Activated CD4-positive, CD25-positive, alpha-beta regulatory T cell treated with anti-CD3 and anti-CD28 coated beads, Interleukin-2, amount 50 U/mL, for 24 hours (primary cell): Measurements from ENCODE around the gene EYA4.
"Not testable (repeated sequence)": the region's sequence is repeated elsewhere in the genome, so short reads cannot be mapped to it uniquely, and the experiment has no call there.

Source experiments
- ATAC-seq, 2 donors: fragments of 150-1000 bp; cut with Tn5 transposase; one replicate each; pipeline ENCODE4 v1.10.0; 2021; ENCODE audit warnings: mild to moderate bottlenecking in 1 of 2, moderate library complexity in 1 of 2

The EYA4 gene

GRCh38 chr6:133358574-133359150 is 117.5 kb downstream of the EYA4 start:
- ATAC-seq: no peak

DNA sequence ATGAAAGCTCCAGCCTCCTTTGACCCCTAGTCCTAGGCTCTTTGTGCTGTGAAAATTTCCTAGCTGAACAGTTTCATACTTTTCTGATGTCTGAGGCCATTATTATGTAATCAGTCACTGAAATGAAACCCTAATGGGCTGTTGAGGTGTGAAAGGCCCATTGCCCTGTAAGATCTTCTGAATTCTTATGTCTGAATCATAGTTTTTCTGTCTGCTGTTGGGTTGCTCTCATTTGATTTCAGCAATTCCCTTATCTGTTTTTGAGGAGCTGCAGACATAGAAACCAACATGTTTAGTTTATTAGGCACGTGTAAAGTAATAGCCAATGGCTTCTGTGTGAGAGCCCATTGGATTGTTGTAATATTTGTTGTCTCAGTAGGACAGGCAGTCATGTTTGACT is 118.1 kb downstream of the EYA4 start:
- ATAC-seq: no peak

DNA sequence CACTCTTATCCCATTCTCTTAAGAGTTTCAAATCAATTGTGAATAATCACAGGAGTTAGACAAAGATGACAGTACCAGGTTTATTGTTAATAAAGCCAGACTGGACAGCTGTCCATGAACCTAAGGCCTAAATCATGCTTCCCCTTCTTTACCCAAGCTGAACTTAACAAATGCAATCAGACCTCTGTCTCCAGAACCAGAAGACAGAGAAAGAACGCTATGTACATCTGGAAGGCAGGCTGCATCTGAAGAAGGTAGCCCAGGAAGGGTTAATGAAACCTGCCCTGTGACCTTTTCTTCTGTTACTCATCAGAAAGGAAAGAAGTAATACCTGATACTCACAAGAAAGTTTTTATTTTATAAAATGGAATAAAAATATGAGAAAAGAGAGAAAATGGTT is 118.6 kb downstream of the EYA4 start:
- no peak for ATAC-seq

- ATAC-seq: no peak
These were observed 119.0 kb downstream of the EYA4 start for GRCh38 chr6:133360194-133360593.

DNA sequence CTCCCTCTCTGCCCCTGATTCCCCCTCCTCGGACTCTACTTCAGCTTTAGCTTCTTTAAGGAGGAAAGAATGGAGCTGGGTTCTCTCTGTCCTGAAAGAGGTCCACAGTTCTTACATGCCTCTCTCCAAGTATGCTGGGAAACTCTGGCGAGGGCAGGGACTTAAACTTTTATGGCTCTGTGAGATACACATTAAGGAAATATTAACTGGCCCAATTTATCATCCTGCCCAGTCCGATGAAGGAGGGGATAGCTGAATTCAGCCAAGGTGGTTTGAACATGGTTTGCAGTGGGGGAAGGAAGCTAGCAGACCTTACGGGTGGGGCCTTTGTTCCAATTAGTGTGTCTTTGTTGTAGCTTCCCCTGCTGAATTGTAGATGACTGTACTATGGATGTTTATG is 121.7 kb downstream of the EYA4 start:
- ATAC-seq: no peak

GRCh38 chr6:133368664-133369063 is 127.5 kb downstream of the EYA4 start:
- ATAC-seq: no peak

DNA sequence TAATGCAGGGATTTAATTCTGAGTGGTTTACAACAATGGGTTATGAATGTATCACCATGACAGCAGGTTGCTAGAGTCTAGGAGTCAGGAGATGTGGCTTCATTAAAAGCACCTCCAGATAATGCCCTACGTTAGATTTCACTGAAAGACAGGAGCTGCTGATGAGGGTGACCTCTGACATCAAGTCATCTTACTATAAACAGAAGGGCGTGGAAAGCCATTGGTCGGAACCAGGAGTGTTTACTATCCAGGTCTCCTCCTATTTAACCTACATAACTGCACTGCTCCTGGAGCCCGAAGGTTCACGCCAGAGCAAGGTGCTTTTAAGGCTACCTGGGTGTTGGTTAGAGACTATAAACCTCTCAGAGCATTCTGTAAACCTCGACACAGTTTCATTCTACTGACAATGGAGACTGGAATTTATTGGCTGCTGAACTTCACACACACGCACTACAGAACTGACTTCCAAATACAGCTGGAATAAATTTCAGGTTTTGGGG is 128.7 kb downstream of the EYA4 start:
- no peak for ATAC-seq

GRCh38 chr6:133376743-133377142 is 135.6 kb downstream of the EYA4 start:
- no peak for ATAC-seq

- ATAC-seq: no peak
These were observed 136.1 kb downstream of the EYA4 start for GRCh38 chr6:133377219-133377618.

- no peak for ATAC-seq
These were observed 138.9 kb downstream of the EYA4 start for GRCh38 chr6:133380047-133380446.

DNA sequence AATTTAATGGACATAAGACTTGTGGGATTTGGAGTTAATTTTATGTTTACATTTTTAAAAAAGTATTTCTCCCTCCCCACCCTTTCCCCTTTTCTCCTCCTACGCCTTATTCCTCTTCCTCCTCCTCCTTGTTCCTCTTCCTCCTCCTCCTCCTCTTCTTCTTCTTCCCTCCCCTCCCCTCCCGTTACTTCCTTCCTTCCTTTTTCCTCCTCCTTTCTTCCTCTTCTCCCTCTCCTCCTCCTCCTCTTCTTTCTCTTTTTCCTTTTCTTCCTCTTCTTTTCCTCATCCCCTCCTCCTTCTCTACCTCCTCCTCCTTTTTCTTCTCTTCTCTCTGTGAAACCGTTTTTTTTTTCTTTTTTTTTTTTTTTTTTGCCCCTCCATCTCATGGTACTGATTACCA is 139.6 kb downstream of the EYA4 start:
- ATAC-seq: no peak

DNA sequence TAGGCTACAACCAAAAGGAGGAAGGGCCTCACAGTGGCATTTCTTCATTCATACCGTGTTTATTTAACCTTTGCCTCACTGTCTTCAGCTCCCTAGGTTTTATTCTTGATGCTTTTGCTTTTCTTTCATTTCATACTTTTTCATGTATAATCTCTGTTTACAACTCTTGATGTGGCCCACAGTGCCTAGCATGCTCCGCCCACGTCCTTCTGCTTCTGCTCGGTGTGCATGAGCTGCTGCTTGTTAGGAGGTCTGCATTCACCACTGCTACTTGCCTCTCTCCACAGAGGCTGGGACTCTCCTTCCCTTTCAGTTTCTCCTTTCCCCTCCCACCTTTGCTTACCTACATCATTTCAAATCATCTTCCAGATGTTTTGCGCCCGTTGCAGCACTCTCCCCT is 147.6 kb downstream of the EYA4 start:
- ATAC-seq: no peak

- no peak for ATAC-seq
These were observed 149.0 kb downstream of the EYA4 start for GRCh38 chr6:133390168-133390567.

DNA sequence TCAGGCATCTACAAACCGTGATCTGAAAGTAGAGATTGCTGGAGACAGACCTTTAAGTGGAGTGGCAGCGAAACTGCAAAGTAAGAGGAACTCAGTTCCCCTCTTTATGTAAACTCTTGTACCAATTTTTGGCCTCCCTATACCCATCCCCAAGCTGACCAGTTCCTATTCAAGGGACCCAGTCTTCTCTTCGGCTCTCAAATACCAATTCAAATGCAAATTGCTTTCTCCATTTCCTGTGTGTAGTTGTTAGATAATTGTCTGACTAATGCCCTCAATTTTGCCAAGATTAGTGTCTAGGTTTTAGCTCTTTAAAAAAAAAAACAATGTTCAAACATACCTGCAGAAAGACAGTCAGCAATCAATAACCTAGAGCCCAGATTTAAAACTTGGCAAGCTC is 150.9 kb downstream of the EYA4 start:
- no peak for ATAC-seq

DNA sequence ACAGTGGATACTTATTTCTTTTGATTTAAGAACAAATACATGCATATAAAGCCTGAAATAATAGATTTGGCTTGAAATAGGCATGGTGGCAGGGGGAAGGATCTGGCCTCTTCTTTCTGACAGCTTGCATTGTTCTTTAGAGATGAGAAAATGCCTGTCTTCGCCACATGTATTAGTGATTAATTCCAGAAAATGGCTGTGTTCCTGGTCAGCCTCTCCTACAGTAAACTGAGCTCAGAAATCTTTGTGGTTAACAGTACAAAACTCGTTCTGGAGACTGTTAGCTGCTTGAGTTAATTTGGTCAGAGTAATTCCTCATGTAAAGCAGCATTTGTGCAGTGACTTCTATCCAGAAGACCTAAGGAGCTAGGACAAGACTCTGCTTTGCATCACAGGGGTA is 151.5 kb downstream of the EYA4 start:
- no peak for ATAC-seq

GRCh38 chr6:133393891-133394290 is 152.7 kb downstream of the EYA4 start:
- ATAC-seq: no peak

GRCh38 chr6:133394630-133395029 is 153.5 kb downstream of the EYA4 start:
- no peak for ATAC-seq

GRCh38 chr6:133396233-133396983 is 155.3 kb downstream of the EYA4 start:
- no peak for ATAC-seq

- no peak for ATAC-seq
These were observed 155.8 kb downstream of the EYA4 start for GRCh38 chr6:133396984-133397348.

GRCh38 chr6:133397601-133398000 is 156.4 kb downstream of the EYA4 start:
- ATAC-seq: not testable (repeated sequence)

DNA sequence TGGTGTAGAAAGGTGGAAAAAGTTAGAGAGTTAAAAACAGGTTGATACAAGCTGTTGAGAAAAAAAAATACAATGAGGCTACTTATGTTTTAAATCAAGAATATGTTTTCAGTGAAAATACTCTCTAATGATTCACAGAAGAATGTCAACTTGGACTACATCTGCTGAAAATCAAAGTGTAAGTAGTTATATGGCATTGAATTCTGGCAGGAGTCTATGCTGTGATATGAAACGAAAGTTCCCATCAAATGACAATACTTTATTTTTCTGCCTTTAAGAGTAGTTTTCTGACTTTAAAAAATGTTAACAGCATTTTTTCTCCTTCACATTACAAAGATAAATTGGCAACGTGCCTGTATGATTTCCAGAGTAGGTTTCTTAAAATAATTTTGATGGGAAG is 158.3 kb downstream of the EYA4 start:
- ATAC-seq: no peak

GRCh38 chr6:133404151-133404550 is 163.0 kb downstream of the EYA4 start:
- no peak for ATAC-seq

DNA sequence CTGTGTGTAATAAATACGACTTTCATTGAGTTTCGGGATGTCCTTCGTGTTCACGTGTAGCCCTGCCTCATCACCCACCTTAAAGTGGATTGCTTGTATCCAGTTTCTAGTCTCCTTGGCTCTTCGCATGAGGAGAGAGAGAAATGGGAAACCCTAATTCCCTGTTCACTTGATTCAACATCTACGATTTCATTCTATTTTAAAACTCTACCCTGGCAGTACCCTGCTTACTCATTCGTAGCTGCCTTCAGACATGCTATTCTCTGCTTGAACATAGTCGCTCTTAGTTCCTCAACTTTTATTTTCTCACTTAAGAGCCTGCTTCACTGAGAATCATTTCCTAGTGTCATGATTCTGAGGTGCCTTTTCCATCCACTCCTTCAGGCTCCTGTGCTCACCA is 163.6 kb downstream of the EYA4 start:
- ATAC-seq: no peak

- ATAC-seq: no peak
These were observed 166.4 kb downstream of the EYA4 start for GRCh38 chr6:133407320-133408100.
